Esophagus muscularis mucosa (tissue), 4 donors: Measurements from ENCODE around the gene APH1B. TPM values are rescaled to one million over a fixed set of nuclear protein-coding genes. Genes with fewer than 3 reads are reported as not detected.

ENCODE experiments used
- DNase-seq: peaks from one replicate; pipeline ENCODE4 v3.0.0-alpha.2; 2017; ENCODE audit errors: extremely low spot score
- H3K27ac ChIP-seq, 4 donors: fragments of 200-600 bp; sonication (generic); replicated peaks in 1 of 4; 1 replicate in 3 of 4; 2 replicates in 1 of 4; pipeline ENCODE4 v1.5.1; 2016 to 2019; ENCODE audit warnings: mild to moderate bottlenecking in 1 of 4
- H3K27me3 ChIP-seq, 4 donors: fragments of 200-600 bp; sonication (generic); one replicate each; pipeline versions ENCODE4 v1.5.1 to v1.6.0; 2016 to 2019
- H3K36me3 ChIP-seq, 4 donors: fragments of 200-600 bp; sonication (generic); one replicate each; pipeline ENCODE4 v1.5.1; 2016 to 2019
- H3K4me1 ChIP-seq, 4 donors: fragments of 200-600 bp; sonication (generic); one replicate each; pipeline ENCODE4 v1.5.1; 2016 to 2019
- H3K4me3 ChIP-seq, 4 donors: fragments of 200-600 bp; sonication (generic); 1 replicate in 2 of 4; 2 replicates in 2 of 4; pipeline ENCODE4 v1.5.1; 2016 to 2019; ENCODE audit warnings: mild to moderate bottlenecking in 4 of 4, moderate library complexity in 1 of 4
- H3K9me3 ChIP-seq, 4 donors: fragments of 200-600 bp; sonication (generic); 1 replicate in 3 of 4; 2 replicates in 1 of 4; pipeline ENCODE4 v1.5.1; 2016 to 2019
- EP300 ChIP-seq: sonication (generic); formaldehyde crosslinking; IDR thresholded peaks from one replicate; pipeline ENCODE4 v1.6.1; 2017; ENCODE audit warnings: antibody characterized with exemption
- POLR2A ChIP-seq: fragments of 450-650 bp; IDR thresholded peaks from one replicate; pipeline ENCODE4 v1.6.1; 2017; ENCODE audit warnings: antibody characterized with exemption, moderate library complexity, mild to moderate bottlenecking, low read depth
- POLR2AphosphoS5 ChIP-seq, 2 donors: sonication (generic); formaldehyde crosslinking; IDR thresholded peaks; one replicate each; pipeline ENCODE4 v1.6.1; 2017; ENCODE audit warnings: antibody characterized with exemption in 2 of 2
- WGBS: methylation state at CpG from one replicate; pipeline ENCODE4 v1.1.5; 2018; 5-methylcytosine and 5-hydroxymethylcytosine counted together
- intact Hi-C: fragments of 100-400 bp; cut with DNase I; formaldehyde crosslinking; loops from one replicate; pipeline ENCODE4 v1.15.1; 2023
- total RNA-seq, 4 donors: library from RNA; depleted of rRNA; stranded (reverse); fragments of >200 nt; gene quantifications; one replicate each; pipeline versions ENCODE4 v1.1.0 to v1.2.1, GENCODE V29; 2016
- TF ChIP-seq, protein P1 (sequence below), 3 experiments: fragments of 200-600 bp in 2 of 3; fragments of 450-650 bp in 1 of 3; sonication (generic) in 2 of 3; IDR thresholded peaks; one replicate each; pipeline ENCODE4 v1.5.1; 2017 to 2019; ENCODE audit warnings: antibody characterized with exemption in 3 of 3, mild to moderate bottlenecking in 2 of 3, moderate library complexity in 1 of 3

The APH1B gene
- total RNA-seq, 4 donors from 2014 or later: 7.5 to 9.4 (median 8.9) TPM

DNA sequence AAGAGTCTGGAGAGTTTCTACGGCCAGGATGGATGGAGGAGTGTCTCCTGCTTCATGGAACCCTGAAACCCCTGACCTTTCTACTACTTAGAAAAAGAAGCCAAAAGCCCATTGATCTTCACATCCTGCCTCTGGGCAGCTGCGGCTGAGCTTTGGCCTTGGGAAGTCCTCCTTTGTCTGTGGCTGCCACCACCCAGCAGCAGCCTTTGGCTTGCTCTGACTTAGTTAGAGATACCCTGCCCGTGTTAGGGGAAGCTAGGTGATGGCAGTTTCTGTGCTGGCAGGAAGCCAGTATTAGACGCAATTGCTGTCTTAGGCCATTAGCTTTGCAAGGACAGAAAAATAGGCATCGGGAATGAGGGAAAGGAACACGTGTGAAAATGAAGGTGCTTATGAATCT, 18.8 kb downstream of the APH1B start:
- 80% methylated on average over 6 of the region's 6 CpGs for WGBS
- Histone ChIP-seq H3K36me3 (peaks cover 0 to 64% (median 19%) of the 10 kb centered on the region in 4 donors), H3K27me3 (no peaks in the 10 kb centered on the region), H3K9me3 (no peaks in the 10 kb centered on the region), H3K4me1 (peaks cover 0 to 8% (median 5%) of the 10 kb centered on the region in 4 donors), H3K27ac (no peak overlapping the region), H3K4me3 (no peak overlapping the region)
- intact Hi-C loops: no loop called here
- TF ChIP-seq POLR2A: no peak
- no peak for TF ChIP-seq POLR2AphosphoS5 (IDR thresholded peaks at IDR 0.05)
- TF ChIP-seq EP300: no peak
- TF ChIP-seq, protein P1, sequence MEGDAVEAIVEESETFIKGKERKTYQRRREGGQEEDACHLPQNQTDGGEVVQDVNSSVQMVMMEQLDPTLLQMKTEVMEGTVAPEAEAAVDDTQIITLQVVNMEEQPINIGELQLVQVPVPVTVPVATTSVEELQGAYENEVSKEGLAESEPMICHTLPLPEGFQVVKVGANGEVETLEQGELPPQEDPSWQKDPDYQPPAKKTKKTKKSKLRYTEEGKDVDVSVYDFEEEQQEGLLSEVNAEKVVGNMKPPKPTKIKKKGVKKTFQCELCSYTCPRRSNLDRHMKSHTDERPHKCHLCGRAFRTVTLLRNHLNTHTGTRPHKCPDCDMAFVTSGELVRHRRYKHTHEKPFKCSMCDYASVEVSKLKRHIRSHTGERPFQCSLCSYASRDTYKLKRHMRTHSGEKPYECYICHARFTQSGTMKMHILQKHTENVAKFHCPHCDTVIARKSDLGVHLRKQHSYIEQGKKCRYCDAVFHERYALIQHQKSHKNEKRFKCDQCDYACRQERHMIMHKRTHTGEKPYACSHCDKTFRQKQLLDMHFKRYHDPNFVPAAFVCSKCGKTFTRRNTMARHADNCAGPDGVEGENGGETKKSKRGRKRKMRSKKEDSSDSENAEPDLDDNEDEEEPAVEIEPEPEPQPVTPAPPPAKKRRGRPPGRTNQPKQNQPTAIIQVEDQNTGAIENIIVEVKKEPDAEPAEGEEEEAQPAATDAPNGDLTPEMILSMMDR (IDR thresholded peaks at IDR 0.05): no peak
- no peak for DNase-seq

DNA sequence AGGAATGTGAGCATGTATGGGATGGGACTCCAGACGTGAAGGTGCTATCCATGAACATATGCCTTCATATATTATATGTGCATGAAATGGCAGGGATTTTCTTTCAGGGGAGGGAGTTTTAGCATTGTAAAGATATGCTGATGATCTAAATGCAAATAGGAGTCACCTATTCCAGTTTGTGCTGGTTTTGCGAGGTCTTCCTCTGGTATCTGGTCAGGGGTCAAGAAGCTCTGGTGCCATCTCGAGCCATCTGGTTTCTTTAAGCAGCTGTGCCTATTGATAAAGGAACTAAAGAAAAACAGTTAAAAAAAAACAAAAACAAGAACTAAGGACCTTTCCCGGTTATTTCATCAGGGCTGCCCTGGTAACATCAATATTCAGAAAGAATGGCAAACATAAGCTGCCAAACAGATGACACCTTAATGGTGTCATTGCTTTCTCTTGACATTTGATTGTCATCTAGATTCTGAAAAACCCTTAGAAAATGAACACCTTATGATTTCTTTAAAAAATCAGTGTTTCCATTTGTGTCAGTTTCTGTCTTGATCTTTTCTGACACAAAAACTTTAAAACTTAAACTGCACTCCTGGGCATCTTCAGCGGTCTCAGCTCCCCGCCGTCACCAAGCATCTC, 22.7 kb downstream of the APH1B start:
- no peak for DNase-seq
- 92% methylated on average over 7 of the region's 7 CpGs for WGBS
- TF ChIP-seq, protein P1 (IDR thresholded peaks at IDR 0.05): no peak
- TF ChIP-seq EP300 (no peak), POLR2AphosphoS5 (IDR thresholded peaks at IDR 0.05) (no peak), POLR2A (no peak)
- intact Hi-C loops: no loop called here
- Histone ChIP-seq H3K9me3 (no peaks in the 10 kb centered on the region), H3K36me3 (peaks cover 12 to 75% (median 35%) of the 10 kb centered on the region in 4 donors), H3K27me3 (no peaks in the 10 kb centered on the region), H3K4me1 (no peaks in the 10 kb centered on the region), H3K27ac (no peak overlapping the region), H3K4me3 (no peak overlapping the region)

DNA sequence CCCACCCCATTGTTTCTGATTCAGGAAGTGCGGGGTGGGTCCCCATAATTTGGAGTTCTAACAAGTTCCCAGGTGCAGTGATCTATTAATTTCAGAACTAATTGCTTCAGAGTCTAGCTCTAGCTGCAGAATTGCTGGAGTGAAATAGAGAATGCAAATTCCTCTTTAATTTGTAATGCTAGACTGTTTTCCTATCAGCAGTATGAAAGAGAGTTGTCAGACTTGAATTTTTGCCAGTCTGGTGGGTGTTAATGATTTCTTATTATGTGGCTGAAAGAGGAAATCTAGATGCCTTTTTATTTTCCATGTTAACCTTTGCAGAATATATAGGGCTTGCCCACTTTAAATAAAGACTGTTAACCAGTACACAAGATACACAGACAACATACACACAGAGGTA, 23.7 kb downstream of the APH1B start:
- Histone ChIP-seq H3K4me3 (no peak overlapping the region), H3K4me1 (no peaks in the 10 kb centered on the region), H3K27ac (no peak overlapping the region), H3K27me3 (no peaks in the 10 kb centered on the region), H3K36me3 (peaks cover 18 to 83% (median 41%) of the 10 kb centered on the region in 4 donors), H3K9me3 (no peaks in the 10 kb centered on the region)
- intact Hi-C loops: no loop called here
- DNase-seq: no peak
- WGBS: 67% methylated on average over 1 of the region's 1 CpG
- TF ChIP-seq EP300: no peak
- no peak for TF ChIP-seq POLR2A
- TF ChIP-seq, protein P1 (IDR thresholded peaks at IDR 0.05): no peak
- no peak for TF ChIP-seq POLR2AphosphoS5 (IDR thresholded peaks at IDR 0.05)

DNA sequence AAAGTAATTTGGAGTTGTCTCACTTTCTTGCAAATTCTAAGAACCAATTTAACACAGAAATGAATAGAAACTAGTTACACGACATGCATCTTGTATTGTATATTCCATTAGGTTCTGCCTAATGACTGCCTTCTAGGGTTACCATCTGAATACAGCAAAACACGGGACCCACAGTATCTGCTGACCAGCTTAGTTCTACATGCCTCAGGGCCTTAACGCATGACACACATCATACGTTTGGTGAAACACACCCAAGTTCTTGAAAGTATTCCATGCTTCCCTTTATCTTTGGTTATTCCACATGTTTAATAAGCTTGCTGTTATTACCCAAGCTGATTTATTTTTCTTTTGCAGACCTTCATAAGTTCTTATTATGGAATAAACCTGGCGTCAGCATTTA, 27.9 kb downstream of the APH1B start:
- Histone ChIP-seq H3K9me3 (no peaks in the 10 kb centered on the region), H3K36me3 (peaks cover 18 to 73% (median 36%) of the 10 kb centered on the region in 4 donors), H3K4me3 (no peak overlapping the region), H3K27me3 (no peaks in the 10 kb centered on the region), H3K27ac (no peak overlapping the region), H3K4me1 (no peaks in the 10 kb centered on the region)
- no peak for TF ChIP-seq EP300
- no peak for TF ChIP-seq POLR2A
- no peak for TF ChIP-seq POLR2AphosphoS5 (IDR thresholded peaks at IDR 0.05)
- TF ChIP-seq, protein P1 (IDR thresholded peaks at IDR 0.05): no peak
- 89% methylated on average over 5 of the region's 5 CpGs for WGBS
- no peak for DNase-seq
- intact Hi-C loops: no loop called here

DNA sequence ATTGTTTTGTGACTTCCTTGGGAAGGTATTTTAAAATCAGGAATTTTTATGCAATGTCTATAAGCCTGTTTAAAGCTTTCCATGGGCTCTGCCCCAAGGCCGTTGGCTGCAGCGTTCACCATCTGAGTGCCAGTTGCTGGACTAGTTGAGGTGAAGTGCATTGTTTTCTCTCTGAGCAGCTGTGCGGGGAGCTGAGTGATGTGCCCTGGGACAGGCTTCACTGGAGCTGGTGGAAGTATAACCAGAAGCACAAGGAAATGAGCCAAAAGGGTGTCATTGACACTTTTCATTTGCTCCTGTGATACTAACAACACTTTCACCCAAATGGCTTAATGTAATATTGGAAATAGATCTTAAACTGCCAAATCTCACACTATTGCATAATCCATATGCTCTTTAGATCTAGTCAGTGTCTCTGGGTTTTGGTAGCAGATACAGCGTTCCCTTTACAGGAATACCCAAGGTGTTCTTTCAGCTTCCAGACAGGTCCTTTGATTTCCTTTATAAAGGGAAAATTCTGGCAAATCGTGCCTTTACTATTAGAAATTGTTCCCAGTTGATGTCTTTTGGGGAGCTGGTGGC, 29.2 kb downstream of the APH1B start:
- no peak for DNase-seq
- WGBS: 91% methylated on average over 5 of the region's 5 CpGs
- Histone ChIP-seq H3K4me1 (no peaks in the 10 kb centered on the region), H3K9me3 (no peaks in the 10 kb centered on the region), H3K27ac (no peak overlapping the region), H3K4me3 (no peak overlapping the region), H3K36me3 (peaks cover 18 to 61% (median 36%) of the 10 kb centered on the region in 4 donors), H3K27me3 (no peaks in the 10 kb centered on the region)
- intact Hi-C loops: no loop called here
- TF ChIP-seq, protein P1 (IDR thresholded peaks at IDR 0.05): no peak
- TF ChIP-seq POLR2A (no peak), EP300 (no peak), POLR2AphosphoS5 (IDR thresholded peaks at IDR 0.05) (no peak)
